Sciatic nerve (tissue), 2 donors: ENCODE results near the gene SEL1L3. TPM values are rescaled to one million over a fixed set of nuclear protein-coding genes. Genes with fewer than 3 reads are reported as not detected.
A peak's percentile ranks its signal among the peaks of the same experiment; 100 is the strongest.

ENCODE experiments used
- ATAC-seq: fragments of 200-7000 bp; cut with Tn5 transposase; one replicate; pipeline ENCODE4 v1.9.1; 2020; ENCODE audit warnings: mild to moderate bottlenecking, moderate library complexity
- DNase-seq: peaks from one replicate; pipeline ENCODE4 v3.0.0-alpha.2; 2020; ENCODE audit warnings: low spot score
- intact Hi-C: fragments of 100-400 bp; cut with DNase I; formaldehyde crosslinking; loops from one replicate; pipeline ENCODE4 v1.14.2; 2022
- total RNA-seq: library from RNA; stranded (reverse); fragmentation: NEBNext Ultra II Directional; extraction: Animal tissue kit (Norgen Biotek cat#: 25700); gene quantifications from one replicate; pipeline ENCODE4 v1.2.1, GENCODE V29; 2021
- donor health status: DM: no; HTN: no; CAD: no.
- donor health status: DM: no; HTN: no; CAD: no.

Gene SEL1L3
- total RNA-seq, 1 donor from 2014 or later = 17.1 TPM

DNA sequence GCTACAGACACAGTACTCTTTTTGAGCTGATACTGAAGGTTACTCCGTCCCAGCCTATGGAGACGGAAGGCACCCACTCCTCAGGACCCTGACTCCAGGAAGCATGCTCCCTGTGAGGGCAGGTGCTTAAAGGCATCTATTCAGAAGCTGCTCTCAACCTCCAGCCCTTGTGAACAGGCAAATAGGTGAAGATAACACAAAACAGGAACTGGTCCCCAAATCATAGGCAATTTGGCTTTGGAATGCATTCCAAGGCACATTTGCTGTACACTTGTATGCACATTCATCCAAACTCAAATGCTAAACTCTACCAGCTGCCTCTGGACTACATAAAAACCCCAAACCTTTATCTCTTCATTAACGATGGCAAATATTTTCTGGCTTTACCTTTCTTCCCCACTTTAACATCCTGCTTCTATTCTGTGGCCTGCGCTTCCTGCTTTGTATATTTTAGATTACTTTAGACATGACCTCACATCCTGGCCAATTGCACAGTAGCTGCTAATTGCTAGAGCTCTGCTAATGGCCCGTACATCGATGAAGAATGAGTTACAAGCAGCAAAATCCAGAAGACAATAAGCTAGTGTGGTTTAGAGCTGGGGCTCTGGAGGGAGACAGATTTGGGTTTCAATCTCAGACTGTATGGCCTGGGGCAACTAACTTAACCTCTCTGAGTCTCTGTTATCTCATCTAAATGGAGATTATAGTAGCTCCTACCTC, 3.2 kb downstream of the SEL1L3 start:
- intact Hi-C loops = no loop called here
- DNase-seq = no peak
- ATAC-seq = no peak

DNA sequence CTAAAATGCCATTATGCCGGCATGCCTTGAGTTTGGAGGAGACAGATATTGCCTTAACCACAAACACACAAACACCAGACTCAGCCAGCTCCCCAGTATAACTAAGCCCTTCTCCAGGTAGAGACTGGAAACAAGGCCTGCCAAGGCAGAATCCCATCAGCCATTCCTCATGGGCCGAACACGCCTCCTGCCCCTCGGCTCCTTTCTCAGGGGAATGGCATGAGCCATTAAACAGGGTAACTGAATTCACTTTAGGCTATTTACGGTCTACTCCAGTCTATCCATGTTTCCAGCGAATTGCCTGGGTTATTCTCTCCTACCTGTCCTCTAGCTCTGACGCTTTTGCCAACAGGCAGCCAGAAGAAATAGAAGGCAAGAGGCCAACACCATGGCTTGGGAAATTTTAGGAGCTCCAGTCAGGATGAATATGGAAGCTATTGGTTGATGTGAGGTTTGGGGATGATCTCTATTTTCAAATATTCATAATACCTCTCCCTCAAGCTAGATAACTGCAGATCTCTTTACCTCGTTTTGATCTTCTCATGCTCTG, 4.9 kb downstream of the SEL1L3 start:
- ATAC-seq (no peak), DNase-seq (no peak)
- intact Hi-C loops = no loop called here

DNA sequence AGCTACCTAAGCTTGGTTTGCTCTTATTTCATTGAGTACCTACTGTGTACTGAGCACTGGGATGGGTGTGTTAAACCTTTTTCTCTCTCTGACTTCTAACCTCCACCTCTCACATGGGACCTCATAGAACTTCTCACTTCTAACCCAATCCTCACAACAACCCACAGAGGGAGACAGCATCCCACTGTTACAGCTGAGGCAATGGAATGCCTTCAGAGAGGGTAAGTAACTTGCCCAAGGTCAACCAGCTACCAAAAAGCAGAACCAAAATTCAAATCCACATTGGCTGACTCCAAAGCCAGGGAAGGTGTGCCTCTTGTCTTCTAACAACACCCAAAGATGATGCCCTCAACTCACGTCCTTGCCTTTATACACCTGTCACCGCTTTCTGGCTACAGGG, 5.4 kb downstream of the SEL1L3 start:
- intact Hi-C loops = no loop called here
- DNase-seq (no peak), ATAC-seq (no peak)

DNA sequence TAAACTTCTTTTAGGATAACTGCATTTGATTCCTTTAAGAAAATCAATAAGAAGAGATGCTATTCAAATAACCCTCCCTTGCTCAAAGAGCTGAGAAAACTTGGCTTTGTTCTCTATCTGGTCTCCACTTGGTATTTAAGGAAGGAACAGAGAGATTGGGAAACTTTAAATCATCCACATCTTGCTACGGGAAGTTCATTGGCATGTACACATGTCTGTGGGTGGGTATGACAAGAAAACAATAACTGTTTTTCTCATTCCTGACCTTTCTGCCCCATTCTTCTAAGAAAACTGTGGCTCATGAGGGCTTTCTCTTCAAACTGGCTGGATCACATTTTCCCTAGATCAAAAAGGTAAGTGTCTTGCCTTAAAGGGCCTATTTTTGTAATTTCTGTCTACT, 6.0 kb downstream of the SEL1L3 start:
- intact Hi-C loops = no loop called here
- DNase-seq = no peak
- no peak for ATAC-seq

DNA sequence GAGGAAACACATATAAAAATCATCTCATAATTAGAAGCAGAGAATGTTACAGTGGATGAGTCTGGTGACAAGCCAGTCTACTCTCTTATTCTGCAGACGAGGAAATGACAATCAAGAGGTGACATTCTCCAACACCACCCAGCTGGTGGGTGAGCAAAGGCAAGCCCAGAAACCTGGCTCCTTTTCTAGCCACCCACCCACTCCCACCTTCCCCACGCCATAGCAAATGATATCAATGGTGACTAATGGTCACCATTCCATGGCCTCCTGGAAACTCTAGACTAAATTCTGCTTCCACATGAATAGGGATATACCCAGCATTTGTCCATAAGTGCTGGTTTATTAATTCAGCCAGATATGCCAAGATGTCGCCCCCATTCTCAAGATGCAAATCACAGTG, 10.7 kb downstream of the SEL1L3 start:
- ATAC-seq = no peak
- no peak for DNase-seq
- intact Hi-C loops = no loop called here

DNA sequence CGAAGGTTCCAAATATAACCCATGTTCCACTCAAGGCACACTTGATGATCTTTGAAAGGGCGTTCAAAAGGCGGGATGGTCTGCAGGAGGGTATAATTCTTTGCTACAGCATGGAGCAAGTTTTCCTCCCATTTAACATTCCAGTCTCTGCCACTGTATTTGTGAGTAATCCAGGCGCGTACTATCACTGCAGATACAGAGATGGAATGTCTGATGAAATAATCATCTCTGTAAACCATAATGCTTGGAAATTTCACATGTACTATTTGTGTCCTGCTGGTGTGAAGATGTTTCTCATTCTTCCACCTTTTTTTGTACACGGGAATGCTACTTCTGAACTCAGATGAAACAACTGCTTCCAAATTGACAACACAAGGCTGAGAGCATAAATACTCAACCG, 15.5 kb downstream of the SEL1L3 start:
- intact Hi-C loops = no loop called here
- DNase-seq (no peak), ATAC-seq (no peak)

DNA sequence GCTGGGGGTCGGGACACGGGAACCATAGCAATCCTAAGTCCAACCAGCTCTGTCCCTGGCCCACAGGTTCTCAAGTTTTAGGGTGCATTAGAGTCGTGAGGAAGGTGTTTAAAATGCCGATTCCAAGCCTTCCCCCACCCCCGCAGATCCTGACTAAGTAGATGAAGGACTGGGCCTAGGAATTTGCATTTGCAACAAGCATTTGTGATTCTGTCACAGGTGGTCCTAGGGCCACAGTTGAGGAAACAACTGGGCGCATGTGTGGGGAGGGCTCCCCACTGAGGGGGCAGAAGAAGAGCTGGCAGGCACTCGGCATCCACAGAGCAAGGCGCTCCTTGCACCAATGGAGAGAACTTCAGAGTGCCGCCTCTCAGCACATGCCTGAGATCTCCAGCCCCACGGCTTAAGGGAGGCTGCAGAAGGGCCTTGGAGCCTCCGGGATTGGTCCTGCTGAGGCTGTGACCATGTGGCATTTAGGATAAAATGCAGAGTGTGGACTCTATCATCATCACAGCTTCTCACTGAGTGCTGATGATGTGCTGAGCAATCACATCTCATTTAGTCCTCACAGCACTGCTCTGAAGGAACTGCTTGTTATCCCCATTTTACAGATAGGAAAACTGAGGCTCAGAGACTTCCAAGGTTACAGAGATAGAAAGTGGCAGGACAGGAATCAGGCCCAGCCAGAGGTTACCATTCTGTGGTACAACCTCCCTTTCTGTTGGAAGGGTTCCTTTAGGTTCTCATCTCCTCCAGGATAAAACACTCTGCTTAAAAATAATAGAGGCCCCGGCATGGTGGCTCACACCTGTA, 16.7 kb downstream of the SEL1L3 start:
- ATAC-seq (no peak), DNase-seq (no peak)
- intact Hi-C loops = no loop called here

DNA sequence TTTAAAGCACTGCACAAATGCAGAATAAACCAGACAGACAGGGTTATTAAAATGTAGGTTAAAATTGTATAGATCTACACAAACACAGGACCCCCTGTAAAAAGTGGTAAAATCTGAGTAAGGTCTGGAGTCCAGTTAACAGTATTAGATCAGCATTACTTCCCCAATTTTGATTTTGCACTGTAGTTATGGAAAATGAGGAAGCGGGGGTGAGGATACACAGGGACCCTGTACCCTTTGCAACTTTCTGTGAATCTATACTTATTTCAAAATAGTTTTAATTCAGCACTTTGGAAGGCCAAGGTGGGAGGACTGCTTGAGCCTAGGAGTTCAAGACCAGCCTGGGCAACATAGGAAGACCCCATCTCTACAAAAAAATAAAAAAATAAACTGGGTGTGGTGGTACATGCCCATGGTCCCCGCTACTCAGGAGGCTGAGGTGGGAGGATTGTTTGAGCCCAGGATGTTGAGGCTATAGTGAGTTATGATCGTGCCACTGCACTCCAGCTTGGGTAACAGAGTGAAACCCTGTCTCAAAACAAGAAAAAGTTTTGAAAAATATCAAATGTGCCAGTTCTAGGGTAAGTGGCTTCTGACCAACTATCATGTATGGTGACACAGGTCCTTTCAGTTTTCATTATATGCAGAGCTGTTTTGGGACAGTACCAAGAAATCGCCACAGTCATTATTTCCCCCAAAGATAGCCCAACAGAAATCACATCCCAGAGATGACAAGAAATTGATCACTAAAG, 17.7 kb downstream of the SEL1L3 start:
- intact Hi-C loops = no loop called here
- ATAC-seq (peak; percentile 54), DNase-seq (no peak)

DNA sequence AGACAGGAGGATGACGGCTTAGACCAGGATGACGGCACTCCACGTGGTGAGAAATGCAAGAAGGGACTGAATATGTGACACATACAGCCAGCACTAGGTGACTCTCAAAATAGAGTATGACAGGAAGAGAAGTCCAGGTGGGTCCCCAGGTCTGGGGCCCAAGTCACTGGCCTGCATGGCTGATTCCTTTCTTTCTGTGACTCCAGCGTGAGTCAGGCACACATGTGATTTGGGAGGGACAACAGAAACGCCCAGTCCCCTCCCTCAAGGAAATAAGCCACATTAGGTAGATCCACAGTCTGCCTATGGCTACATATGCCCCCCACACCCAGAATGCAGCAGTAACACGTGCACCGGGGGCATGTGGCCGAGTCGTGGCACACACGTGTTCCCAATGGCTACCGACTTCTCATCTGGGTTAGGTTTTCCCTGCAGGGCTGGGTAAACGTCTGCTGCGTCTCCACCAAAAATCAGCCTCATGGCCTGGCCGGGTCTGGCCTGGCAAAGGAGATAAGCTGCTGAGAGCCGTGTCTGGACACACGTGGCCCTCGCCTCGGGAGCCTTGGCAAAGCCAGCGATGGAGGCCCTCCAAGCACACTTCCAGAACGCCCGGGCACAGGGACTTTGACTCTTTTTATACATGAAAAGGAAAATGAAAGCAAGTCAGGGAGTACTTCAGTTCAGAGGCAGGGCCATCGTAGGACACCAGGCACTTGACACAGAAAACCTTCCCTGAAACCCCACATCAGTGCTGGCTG, 19.3 kb downstream of the SEL1L3 start:
- no peak for DNase-seq
- ATAC-seq = peak; percentile 16
- intact Hi-C loops = no loop called here

DNA sequence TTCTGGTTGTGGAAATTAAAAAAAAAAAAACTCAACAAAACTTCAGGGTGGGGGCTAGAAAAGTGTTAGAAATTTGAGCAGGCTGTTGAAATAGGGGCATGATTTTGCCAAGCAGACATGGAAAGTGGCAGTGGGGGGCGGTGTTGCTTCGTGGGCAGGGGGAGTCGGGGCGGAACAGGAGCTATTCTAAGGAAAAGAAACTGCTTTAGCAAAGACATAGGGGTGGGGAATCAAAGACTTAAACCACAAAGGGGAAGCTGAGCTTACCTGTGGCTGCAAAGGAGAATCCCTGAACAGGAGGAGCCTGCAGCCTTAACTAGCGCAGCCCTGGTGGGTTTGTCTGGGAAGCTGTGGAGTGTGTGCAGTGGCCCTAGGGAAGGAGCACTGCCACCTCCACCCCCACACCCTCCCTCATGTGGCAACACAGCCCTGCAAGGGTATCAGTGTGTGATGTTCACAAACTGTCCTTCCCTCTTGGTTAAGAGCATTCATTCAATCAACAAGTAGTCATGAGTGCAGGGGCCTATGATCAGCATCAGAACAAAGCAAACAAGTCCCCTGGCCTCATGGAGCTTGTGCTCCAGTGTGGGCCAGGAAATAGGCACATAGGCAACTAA, 20.5 kb downstream of the SEL1L3 start:
- DNase-seq (no peak), ATAC-seq (no peak)
- intact Hi-C loops = no loop called here

DNA sequence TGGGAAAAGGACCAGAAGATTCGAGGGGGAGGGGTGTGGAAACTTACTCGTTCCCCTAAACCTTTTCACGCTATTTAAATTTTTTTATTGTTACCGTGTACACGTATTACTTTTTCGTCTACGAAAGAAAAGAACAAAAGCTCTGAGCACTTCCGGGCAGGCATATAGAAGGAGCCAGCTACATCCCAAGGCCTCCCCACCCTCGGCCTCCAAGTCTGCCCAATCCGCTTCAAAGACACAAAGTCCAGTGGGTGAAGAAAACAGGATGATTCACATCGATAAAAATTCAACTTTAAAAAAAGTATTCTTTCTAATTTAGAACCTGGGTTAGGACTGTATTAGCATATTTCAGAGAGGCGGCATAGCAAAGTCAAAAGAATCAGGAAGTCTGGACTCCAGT, 23.1 kb downstream of the SEL1L3 start:
- DNase-seq (no peak), ATAC-seq (no peak)
- intact Hi-C loops = no loop called here

DNA sequence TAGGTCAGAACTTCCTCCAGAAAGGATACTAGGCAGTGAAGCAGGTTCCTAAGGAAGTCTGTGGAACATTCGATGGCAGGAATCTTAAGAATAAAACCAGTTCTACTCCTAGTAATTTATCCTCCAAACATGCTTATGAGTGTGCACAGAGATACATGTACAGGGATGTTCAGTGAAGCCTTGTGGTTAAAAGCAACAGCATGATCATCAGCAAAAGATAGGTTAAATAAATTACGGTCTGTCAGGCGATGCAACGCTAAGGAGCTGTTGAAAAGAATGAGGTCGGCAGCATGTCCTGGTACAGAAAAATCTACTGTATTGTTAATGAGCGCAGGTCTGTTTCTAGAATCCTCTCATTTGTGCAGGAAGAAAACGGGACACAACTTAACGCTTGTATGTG, 23.6 kb downstream of the SEL1L3 start:
- no peak for ATAC-seq
- intact Hi-C loops = no loop called here

DNA sequence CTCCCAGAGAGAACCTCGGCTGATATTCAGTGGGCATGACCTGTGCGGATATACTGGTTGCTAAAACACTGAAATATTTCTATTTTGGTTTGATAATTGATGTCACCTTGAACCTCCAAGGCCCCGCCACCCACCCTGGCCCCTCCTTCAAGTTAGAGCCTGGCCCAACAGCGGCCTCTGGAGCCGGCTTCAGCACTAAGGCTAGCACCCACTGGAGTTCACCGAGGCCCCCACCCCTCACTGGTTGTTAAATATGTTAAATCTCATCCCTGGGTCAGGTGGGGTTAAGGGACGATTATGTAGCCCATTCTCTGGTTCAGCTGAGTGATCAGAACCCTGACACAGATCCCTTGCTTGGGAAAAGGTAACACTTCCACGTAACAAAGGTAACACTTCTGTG, 24.3 kb downstream of the SEL1L3 start:
- intact Hi-C loops = no loop called here
- ATAC-seq (no peak), DNase-seq (no peak)

More for the DNA sequence above, 23.6 kb downstream of the SEL1L3 start:
- DNase-seq = no peak

DNA sequence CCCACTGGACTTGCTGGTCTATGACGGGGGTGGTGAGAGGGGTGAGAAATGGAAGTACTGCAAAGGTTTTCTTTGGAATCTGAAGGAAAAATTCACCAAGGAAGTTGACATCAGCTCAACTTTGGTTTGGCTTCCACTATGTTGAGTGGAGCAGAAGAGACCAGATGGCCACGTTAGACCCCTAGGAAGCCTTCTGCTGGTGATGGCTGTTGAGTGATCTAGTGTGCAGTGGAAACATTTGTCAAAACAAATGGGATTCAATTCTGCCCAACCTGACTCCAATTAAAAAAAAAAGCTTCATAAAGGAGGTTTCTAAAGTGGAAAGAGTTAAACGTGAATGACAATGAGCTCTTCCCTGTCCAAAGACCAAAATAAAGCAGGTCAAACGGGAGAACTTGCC, 25.7 kb downstream of the SEL1L3 start:
- ATAC-seq = no peak
- intact Hi-C loops = no loop called here
- DNase-seq = no peak

DNA sequence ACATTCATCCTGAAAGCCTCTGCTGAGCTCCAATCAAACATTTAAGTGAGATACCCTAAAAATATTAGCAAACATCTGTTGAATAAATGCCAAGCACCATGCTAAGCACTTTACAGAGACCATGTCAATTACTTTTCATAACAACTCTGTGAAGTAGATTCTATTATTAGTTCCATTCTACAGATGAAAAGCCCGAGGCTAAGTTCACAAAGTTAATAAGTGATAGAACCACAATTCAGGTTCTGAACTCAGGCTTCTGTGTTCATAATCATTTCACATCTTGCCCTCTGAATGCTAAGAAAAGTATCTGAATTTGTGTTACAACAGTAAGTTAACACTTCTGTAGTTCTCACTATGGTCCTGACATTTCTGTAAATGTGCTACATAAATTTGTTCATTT, 27.4 kb downstream of the SEL1L3 start:
- no peak for ATAC-seq
- intact Hi-C loops = no loop called here
- no peak for DNase-seq

DNA sequence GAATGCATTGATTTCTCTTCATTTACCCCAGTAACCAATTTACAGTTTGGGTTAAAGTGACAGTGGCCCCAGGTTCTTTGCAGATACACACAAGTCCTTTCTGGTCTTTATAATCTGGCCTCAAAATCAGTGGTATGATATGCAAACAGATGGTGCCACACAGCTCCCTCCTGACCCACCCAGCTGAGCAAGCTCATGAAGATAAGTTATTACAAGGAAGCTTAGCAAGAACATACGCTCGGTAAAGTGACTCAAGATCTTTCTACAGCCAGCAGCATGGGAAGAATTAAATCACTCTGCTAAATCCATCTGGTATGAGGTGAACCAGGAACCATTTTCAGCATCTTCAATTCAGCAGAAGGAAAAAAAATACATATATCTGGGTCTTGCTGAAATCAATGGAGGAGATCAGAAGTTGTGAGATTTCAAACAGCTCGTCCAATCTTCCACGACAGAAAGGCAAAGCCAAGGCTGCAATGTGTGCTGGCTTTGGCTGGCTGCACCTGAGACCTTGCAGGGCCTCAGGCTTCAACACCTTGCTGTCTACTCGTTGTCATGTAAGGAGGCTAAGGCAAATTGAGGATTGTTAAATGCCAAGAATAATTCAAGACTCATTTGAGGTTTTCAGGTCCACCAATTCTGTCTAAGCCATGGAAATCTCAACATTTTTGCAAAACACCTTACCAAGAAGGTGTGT, 28.2 kb downstream of the SEL1L3 start:
- intact Hi-C loops = no loop called here
- no peak for ATAC-seq
- DNase-seq = no peak

DNA sequence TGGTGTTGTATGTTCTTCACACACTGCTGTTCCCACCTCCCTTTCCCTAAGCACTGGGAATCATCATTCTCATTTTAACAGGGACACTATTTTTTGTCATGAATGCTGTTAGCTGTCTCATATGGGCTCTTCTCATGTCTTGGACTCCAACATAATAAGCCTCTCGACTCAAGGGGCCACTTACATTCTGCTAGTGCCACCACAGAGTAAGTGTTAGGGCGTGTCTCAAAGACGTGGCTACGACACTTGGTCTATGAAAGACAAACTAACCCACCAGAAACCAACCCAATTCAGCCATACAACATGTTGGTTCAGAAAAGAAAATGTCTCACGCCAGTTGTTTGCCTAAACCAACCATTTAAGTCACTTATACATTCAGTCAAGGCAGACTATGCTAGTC, 32.2 kb downstream of the SEL1L3 start:
- intact Hi-C loops = no loop called here
- DNase-seq (no peak), ATAC-seq (no peak)

DNA sequence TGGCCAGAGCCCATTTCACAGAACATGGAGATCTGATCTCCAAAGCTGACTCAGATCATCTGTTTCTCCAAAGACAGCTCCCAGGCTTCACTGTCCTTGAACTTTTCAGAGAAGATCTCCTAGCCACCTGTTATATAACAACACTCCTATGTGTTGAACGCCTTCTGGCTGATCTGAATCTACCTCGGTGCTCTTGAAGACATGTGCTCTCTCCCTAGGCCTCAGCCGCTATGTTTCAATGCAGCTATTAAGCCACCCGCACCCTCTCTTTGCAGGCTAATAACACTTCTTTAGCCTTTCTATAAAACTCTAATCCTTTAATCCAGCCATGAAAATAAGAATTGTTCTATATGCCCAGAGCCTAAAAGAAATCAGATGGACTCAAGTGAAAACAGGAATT, 34.9 kb downstream of the SEL1L3 start:
- DNase-seq = no peak
- intact Hi-C loops = no loop called here
- no peak for ATAC-seq
